Measurements from ENCODE around the gene HDAC9.
"Not testable (repeated sequence)": the region's sequence is repeated elsewhere in the genome, so short reads cannot be mapped to it uniquely, and the experiment has no call there.

Gene HDAC9

DNA sequence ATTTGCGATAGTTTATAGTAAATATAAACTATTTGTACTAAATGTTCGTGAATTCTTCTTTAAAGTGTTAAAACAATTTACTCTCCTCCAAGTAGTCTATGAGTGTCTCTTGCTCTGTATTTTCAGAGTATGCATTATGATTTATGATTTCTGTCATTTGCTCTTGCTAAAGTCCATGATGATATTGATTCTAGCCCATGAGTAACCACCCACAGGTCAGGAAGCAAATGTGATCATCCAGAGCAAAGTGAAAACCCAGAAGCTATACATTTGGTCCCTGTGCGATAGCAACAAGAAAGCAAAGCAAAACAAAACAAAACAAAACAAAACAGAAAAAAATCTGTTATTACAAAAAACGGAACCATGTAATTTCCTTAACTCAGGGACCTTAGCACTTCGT is 225.9 kb downstream of the HDAC9 start:
- DNase-seq (ENCODE audit: low read depth in 2 of 2) = no peak

DNA sequence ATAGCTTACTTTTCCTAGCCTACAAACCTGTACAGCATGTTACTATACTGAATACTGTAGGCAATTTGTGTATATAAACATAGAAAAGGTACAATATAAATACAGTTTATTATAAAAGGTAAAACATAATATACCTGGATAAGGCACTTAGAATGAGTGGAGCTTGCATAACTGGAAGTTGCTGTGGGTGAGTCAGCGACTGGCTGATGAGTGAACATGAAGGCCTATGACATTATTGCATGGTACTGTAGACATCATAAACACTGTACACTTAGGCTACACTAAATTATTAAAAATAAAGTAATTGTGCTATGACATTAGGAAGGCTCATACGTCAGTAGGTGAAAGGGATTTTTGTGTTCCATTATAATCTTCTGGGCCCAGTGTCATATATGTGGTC is 228.8 kb downstream of the HDAC9 start:
- DNase-seq (ENCODE audit: low read depth in 2 of 2) = no peak

DNA sequence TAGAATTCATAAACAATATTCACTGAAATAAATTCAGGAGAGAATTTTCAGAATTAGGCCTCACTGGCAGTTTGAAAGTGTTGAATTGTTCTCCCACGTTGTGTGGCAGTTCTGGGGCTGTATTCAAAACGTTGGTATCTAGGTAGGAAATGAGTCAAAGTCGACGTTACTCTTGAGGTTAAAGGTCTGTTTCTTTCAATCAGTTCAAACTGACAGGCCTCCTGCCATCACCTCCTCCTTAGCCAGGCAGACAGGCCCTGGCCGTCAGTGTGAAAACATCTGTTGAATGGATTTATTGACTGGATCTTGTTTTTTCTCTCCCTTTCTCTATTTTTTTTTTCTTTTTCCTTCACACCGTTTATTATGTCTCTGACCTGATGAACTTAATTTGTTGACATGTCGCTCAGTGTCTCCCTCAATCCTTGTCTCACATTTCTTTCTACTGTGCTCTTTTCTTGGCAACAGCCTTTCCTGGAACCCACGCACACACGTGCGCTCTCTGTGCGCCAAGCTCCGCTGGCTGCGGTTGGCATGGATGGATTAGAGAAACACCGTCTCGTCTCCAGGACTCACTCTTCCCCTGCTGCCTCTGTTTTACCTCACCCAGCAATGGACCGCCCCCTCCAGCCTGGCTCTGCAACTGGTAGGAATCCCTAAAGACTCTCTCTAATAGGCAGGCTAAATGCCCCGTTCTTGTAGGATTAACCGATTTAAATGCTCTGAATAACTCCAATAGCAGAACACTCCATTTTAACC is 231.7 kb downstream of the HDAC9 start:
- DNase-seq (ENCODE audit: low read depth in 2 of 2) = no peak

DNA sequence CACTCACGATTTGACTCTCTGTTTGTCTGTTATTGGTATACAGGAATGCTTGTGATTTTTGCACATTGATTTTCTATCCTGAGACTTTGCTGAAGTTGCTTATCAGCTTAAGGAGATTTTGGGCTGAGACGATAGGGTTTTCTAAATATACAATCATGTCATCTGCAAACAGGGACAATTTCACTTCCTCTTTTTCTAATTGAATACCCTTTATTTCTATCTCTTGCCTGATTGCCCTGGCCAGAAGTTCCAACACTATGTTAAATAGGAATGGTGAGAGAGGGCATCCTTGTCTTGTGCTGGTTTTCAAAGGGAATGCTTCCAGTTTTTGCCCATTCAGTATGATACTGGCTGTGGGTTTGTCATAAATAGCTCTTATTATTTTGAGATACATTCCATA is 240.5 kb downstream of the HDAC9 start:
- not testable (repeated sequence) for DNase-seq (ENCODE audit: low read depth in 2 of 2)

DNA sequence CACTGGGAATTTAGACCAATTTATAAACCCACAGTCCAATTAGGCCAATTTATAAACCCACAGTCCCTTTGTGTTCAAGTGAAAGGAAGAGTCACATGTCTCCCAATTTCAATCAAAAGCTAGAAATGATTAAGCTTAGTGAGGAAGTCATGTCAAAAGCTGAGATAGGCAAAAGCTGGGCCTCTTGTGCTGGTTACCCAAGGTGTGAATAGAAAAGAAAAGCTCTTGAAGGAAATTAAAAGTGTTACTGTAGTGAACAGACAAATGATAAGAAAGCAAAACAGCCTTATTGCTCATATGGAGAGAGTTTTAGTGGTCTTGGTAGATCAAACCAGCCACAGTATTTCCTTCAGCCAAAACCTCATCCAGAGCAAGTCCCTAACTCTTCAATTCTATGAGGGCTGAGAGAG is 245.0 kb downstream of the HDAC9 start:
- no peak for DNase-seq (ENCODE audit: low read depth in 2 of 2)

DNA sequence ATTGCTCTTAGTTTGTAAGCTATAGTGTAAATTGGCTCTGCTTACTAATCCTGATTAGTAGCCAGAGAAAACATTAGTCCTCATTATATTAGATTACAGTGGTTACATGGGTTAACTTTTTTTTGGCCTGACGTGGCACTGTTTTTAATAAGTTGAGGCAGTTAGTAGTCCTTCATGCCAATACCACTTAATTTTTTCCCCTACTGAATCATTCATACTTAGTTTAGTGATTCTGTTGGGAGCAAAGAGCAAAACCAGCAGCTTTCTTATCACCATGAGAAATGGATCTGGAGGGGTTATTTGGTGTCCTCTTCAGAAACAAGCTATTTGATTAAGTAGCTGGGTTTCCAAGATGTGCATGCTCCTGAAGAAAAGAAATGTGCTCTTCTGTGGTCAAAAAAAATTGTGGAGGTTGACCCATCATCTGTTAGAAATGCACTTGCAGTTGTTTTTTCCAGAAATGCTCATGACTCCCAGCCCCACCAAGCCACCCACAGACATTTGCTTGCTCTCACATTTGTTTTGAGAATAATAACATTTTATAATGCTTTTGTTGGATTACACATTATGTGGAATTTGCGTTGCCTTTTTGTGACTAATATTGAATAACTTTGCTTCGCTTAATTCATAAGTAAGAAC is 258.5 kb downstream of the HDAC9 start:
- no peak for DNase-seq (ENCODE audit: low read depth in 2 of 2)

DNA sequence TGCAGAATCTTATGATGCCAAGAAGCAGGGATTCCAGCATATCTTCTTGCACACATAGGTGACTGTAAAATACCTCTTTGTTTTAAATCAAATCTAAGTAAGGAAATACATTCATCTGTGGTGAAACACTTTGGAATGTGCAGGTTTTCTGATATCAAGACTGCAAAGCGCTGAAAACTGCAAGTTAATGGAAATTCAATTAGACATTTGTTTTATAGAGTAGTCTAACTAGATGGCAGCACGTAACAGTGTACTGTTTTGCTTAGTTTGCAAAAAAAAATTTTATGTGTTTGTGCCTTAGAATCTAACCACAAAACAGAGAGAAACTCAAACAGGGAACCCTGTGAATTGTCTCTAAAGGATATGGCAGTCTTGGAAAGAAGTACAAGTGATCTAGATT is 259.2 kb downstream of the HDAC9 start:
- no peak for DNase-seq (ENCODE audit: low read depth in 2 of 2)

DNA sequence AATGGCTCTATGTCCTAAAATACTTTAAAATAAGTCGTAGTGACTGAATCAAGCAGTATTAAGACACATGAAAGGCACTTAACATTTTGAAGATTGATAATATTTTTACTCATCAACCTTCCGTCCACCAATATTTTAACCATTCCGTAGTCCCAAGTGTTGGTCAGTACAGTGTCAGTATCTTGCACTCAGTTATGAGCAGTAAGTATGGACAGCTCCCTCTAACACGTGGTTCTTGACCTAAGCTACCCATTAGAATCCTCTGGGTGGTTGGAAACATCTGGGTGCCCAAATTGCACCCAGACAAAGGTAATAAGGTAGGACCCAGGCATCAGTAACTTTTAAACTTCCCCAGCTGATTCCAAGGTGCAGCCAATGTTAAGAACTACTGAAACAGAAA is 260.2 kb downstream of the HDAC9 start:
- DNase-seq (ENCODE audit: low read depth in 2 of 2) = no peak

DNA sequence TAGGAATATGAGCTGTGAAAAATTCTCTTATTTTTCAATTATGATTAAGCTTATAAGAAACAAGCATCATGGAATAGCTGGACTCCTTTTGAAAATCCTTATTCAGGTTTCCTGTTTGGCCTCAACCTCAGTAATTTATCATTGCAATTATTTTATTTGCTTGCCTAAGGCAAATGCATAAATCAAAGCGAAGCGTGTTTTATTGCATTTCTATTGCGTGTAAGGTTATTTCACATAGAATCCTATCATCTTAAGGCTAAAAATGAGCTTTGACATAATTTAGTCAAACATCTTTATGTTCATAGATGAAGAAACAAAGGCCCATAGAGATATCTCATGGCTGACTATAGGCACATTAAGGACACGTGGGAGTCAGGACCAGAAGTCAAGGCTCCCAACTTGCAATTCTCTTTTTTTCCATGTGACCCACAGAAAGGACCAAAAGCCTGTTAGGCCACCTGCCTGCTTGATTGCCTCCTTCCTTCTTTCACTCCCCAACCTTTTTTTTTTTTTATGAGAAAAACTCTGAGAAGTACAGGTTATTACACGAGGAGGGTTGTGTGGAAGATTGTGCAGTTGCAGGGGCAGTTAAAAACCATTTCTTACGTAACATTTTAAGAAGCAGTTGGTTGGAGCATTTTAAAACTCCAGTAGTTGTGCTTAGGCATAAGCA is 261.0 kb downstream of the HDAC9 start:
- no peak for DNase-seq (ENCODE audit: low read depth in 2 of 2)

DNA sequence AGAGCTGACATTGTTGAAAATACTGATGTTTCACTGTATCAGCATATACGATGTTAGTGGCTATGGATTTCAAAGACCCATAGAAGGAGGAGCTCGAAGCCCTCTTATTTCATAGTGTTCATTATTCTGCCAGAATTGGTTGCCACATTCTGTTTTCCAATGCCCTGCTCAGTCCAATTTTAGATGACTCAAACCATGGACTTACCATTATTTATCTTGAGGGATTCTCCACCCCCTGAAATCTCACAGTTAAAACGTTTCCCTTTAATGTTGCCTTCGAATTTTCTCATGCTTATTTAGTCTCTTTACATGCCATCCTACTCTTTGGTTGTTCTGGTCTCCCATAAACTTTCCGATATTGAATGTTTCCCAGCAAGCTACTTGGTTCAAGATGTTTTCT is 264.5 kb downstream of the HDAC9 start:
- DNase-seq (ENCODE audit: low read depth in 2 of 2) = no peak

DNA sequence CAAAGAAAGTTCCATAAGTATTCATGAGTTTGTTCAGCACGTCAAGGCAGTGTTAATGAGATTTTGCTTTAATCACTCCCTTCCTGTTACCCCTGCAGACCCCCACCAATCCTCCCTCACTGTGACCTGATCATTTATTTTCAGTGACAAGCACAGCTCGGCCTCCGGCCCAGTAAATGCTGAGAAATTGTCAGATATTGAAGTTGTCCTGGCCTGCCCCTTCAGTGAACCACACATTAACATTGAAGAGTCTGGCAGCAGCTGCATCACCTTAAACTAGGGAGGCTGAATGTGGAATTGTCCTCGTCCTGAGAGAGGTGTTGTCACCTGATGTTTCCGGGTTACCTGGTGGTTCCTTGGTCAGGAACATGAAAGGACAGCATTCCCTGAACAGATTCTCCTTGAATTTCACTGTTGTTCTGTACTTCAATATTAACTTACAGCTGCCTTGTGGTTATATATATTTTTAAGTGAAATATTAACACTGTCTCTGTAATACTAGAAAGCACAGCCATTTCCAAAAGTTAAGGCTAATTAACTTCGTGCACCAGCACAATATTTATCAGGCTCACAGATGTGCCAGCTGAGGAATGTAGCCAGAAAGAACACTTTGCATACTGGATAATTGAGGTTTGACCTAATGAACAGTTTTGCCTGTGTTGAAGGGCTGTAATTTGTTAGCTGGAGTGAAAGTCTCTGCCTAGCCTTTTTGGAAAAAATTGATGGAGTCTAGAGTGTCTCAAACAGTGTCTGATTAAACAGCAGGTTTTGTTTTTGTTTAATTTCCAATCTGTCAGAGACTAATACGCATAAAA is 265.3 kb downstream of the HDAC9 start:
- DNase-seq (ENCODE audit: low read depth in 2 of 2) = no peak

DNA sequence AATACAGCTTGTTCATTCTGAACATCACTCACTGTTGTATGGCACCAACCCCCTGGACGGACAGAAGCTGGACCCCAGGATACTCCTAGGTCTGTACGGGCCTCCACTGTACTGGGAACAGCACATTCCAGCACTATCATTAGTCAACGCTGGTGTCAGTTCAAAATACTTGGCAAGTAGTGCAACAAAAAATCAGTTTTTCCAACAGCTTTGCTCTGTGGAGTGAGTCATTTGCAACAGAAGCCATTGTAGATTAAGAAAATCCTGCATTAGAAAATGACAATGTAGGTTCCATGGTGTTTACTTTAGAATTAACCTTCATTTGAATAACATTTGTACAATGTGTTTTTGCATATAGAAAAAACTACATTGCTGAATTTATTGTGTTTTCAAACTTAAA is 266.6 kb downstream of the HDAC9 start:
- DNase-seq (ENCODE audit: low read depth in 2 of 2) = no peak

DNA sequence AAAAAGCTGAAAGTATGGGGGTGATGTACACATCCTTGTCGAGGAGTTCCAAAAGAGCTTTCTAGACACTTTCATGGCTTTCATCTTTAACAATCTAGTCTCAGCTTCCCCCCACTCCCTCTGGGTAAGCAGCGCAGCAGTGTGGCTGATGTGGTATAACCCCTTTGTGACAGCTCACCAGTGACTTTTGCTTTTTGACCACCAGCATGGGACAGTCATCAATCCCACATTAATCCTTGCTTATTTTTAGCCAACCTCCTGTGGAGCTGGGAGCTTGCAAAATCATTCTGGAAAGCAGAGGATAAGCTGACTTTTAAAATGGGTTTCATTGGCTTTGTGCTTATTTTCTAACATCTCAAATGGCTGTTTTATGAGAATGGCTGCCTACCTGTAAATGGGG is 272.7 kb downstream of the HDAC9 start:
- DNase-seq (ENCODE audit: low read depth in 2 of 2) = no peak

DNA sequence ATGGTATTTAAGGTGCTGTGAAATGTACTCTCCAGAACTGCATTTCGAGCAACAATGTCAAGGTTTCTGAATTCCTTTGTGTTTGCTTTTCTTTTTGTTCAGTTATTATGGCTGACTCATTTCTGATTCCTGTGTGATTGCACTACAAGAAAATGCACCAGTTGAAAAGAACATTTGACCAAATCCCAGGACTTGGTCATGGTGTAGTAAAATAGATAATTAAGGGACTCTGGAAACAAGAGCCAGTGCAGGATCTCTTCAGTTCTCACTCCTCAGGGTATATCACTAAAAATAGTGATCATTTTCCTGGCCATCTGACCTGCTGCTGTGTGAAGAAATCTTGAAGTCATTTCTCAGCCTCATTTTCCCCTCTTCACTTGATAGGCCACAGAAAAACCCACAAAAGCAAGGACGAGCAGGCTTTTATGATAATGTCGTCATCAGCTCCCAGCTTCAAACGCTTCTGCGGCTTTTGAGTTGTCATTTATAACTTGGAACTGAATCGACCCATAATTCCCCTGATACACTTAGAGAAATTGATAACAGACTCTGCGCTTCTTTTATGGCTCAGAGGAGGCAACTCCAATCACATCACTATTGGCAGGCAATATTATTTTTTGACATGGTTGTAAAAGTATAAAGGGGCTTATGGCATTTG is 274.7 kb downstream of the HDAC9 start:
- no peak for DNase-seq (ENCODE audit: low read depth in 2 of 2)

DNA sequence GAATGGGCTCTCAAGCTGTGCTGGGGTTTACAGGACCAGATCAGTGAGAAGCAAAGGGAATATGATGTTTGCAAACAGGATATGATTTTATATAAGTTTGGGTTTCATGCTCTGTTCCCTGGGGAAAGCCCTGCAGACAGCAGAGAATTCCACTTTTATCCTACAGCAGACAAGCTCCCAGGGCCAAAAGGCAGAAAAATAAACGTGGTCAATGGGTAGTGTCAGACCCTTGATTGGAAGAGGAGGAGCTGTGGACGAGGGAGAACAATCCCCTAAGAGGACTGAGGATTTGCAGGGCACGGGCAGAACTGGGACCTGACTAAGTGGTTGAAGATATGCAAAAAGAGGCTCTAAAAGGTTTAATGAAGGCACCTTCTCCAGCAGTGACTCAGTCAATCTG is 275.3 kb downstream of the HDAC9 start:
- no peak for DNase-seq (ENCODE audit: low read depth in 2 of 2)

DNA sequence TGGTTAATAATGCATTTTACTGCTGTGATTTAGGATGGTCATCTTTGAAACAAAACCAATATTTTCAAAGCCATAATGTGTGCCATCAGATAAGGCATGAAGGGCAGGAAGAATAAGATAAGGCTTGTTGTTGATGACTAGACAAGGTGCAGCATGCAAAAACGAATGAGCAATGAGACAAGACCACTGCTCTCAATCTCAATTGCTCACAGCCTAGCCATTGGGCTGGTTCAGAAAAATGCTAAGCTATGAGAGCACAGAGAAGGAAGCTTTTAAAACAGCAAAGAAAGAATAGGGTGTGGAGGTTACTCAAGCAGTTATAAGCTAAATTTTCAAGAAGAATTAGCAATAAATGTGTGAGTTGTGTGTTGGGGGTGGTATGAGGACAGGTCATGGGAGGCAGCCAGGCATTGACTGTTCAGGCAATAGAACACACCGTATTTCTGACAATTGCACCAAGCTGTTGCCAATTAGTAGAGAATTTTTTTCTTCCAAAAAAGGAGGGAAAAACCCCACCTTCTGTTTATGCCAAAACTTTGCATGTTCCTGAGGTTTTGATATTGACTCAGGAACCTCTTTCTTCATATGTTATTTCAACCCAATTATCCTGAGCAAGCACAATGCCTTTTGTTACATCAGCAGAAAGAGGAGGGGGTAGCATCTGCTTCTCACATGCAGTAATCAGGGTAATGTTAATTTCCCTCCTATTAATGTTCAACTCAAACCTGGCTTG is 276.5 kb downstream of the HDAC9 start:
- no peak for DNase-seq (ENCODE audit: low read depth in 2 of 2)

DNA sequence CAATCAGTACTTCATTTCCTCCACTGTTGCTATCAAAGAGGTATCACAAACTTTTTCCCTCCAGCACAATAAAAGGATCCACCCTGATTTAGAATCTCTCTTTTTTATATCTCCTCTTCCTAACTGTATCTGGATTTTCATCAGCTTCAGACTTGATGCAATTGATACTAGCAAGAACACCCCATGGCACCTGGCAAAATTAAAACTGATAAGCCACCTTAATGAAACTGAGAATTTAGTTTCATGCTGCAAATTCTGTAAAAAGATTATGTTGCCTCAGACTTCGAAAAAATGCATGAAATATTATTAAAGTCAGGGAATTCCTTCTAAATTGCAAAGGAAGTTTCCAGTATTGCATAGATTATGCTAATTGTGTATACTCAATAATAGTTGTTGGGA is 277.0 kb downstream of the HDAC9 start:
- DNase-seq (ENCODE audit: low read depth in 2 of 2) = no peak

DNA sequence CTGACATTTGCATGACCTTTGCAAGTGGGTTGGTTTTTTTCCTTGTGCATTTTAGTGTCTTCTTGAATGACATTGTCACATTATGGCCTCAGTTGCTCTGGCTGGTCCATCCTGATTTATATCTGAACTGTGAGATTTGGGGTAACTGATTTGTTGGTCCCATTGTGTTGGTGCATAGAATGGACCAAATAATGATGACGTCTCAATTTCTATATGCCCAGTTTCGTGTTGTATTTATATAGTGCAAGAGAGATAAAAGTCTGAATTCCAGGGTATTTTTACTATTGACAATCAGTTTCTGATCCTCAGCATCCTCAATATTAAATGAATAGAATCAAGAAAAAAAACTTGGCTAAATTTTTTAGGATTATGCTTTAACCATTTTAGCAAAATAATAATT is 281.8 kb downstream of the HDAC9 start:
- DNase-seq (ENCODE audit: low read depth in 2 of 2) = no peak

DNA sequence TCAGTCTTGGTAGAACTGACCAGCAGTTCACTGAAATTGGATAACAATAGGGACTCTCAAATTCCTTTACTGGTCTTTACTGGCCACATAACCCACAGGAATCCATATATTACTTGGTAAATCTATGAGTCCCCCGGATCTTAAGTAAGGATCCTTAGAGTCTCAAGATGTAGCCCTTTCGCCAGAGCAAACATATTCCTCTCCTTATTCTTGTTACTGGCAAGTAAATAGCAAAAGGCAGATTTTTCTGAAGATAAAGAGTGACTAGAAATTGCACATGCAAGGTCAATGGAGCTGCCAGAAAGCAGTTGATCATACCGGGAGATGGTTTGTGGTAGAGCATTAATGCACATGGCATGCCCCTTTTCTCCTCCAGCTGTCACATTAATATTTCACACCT is 283.0 kb downstream of the HDAC9 start:
- DNase-seq (ENCODE audit: low read depth in 2 of 2) = no peak

DNA sequence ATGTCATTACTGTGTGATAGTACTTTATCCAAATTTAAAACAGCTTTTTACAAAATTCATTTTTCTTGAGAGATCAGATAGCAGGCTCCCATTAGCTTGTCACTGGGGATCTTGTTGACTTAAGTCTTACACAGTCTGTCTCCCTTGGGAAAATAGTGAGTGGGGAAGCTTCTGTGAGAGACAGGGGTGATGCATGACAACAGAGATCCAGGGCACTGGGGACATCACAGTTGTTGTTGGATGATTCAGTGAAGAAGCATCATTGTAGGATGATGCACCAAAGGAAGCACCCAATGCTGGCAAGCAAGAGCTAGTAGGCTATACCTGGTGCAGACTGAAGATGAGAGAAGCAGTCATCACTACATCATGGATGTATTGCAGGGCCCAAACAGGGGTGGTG is 284.7 kb downstream of the HDAC9 start:
- DNase-seq (ENCODE audit: low read depth in 2 of 2) = no peak

DNA sequence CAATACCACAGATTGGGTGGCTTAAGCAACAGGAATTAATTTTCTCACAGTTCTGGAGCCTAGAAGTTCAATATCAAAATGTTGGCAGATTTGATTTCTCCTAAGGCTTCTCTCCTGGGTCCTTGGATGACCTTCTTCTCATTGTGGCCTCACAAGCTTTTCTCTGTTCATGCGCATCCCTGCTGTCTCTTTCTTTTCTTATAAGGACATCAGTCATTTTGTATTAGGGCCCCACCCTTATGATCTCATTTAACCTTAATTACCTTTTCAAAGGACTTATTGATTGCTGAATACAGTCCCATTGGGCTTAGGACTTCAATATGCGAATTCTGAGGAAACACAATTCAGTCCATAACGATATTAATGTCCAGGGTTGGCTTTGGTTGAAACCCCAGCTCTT is 285.4 kb downstream of the HDAC9 start:
- no peak for DNase-seq (ENCODE audit: low read depth in 2 of 2)

Data from activated CD8-positive, alpha-beta memory T cell treated with anti-CD3 and anti-CD28 coated beads for 4 hours (primary cell).